GM21381 (cell line): ENCODE measurements around the gene LIN37.
A peak's percentile ranks its signal among the peaks of the same experiment; 100 is the strongest.
"Not testable (repeated sequence)": the region's sequence is repeated elsewhere in the genome, so short reads cannot be mapped to it uniquely, and the experiment has no call there.

ENCODE experiments used
- ATAC-seq: cut with Tn5 transposase; IDR thresholded peaks from one replicate; pipeline ENCODE4 v1.9.1; 2021; ENCODE audit warnings: mild to moderate bottlenecking, moderate library complexity; ENCODE audit not compliant: unreplicated experiment

Gene LIN37

DNA sequence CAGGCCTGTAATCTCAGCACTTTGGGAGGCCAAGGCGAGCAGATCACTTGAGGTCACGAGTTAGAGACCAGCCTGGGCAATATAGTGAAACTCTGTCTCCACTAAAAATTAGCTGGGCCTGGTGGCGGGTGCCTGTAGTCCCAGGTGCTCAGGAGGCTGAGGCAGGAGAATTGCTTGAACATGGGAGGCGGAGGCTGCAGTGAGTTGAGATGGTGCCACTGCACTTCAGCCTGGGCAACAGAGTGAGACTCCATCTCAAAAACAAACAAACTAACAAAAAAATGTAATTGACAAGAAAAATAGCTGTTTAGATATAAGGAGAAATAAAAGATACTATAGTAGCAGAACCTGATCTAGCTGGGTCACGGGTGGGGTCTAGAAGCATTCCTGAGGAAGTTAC lies 24.0 kb downstream of the LIN37 start:
- ATAC-seq = not testable (repeated sequence)

DNA sequence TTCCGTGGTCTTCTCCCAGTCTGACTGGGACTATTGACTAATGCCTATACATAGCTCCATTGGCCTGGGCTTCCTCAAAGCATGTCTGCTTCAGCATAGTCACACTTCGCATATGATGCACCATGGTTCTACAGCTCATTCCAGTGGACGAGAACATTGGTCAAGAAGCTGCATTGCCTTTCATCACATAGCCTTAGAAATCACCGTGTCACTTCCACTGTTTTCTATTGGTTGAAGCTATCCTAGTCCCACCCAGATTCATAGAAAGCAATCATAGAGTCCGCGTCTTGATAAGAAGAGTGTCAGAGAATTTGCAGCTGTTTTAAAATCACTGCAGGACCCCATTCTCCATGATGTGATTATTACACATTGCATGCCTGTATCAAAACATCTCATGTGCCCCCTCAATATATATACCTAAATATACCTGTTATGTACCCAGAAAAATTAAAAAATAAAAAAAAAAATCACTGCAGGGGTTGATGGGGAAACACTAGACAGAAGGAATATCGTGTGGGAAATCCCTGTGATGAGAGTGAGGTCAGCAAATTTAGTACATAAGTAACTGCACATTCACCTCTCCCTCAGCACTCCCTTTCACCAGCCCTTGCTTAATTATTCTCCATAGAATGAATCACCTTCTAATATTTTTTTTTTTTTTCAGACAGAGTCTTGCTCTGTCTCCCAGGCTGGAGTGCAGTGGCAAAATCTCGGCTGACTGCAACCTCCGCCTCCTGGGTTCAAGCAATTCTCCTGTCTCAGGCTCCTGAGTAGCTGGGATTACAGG lies 24.8 kb downstream of the LIN37 start:
- ATAC-seq = no peak

DNA sequence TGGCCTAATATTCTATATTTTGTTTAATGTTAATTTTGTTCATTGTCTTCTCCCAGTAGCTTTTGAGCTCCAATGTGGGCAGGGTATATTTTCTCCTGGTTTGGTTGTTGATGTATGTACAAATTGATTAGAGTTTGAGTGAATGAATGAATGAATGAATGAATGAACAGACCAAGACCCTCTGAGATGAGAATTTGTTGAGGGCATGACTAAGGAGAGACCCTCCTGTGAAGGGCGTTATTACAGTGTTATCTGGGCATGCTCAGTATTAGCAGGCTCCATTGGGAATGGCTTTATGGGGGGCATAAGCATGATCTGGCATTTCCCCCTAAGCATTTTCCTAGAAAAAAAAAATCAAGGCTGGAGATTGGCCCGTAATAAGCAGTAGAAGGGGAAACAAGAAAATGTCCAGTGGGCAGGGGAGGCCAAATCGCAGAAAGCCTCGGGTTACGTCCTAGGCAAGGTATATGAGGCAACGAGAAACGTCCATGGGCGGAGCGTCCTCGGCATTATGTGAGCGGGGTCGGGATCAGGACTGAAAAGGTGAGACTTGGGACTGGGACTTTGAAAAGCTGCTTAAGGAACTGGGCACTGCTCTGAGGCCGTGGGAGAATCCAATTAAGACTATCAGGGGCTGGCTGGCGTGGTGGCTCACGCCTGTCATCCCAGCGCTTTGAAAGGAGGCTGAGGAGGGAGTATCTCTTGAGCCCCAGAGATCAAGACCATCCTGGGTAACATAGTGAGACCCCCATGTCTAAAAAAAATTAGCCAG lies 26.1 kb downstream of the LIN37 start:
- no peak for ATAC-seq

- no peak for ATAC-seq
Observed at GRCh38 chr19:35775046-35775297, 26.6 kb downstream of the LIN37 start.

- ATAC-seq = peak; percentile 88
Observed at GRCh38 chr19:35775298-35776101, 27.1 kb downstream of the LIN37 start, which contains the start of gene ARHGAP33. ARHGAP33 (plus strand) TSS chr19:35775564; CDS start chr19:35775659, 95 bp downstream.

- ATAC-seq = no peak
Observed at GRCh38 chr19:35776102-35776788, 27.9 kb downstream of the LIN37 start.

- ATAC-seq = no peak
Observed at GRCh38 chr19:35777086-35777841, 28.9 kb downstream of the LIN37 start.

DNA sequence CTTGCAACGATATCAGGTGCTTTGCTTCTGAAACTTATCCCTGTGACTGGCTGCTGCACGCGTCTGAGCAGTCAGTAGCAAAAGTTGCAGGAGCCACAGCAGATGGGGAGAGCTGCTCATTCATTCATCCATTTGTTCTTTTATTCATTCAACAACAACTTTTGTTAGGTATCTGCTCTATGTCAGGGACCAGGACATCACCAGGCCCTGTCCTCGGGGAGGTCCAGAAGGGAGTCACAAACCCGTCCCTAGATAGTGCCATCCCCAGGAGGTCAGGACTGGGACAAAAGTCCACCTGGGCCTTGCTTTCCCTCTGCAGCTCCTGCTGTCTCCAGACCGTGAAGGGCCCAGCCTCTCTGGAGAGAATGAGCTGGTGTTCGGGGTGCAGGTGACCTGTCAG lies 29.6 kb downstream of the LIN37 start:
- no peak for ATAC-seq

DNA sequence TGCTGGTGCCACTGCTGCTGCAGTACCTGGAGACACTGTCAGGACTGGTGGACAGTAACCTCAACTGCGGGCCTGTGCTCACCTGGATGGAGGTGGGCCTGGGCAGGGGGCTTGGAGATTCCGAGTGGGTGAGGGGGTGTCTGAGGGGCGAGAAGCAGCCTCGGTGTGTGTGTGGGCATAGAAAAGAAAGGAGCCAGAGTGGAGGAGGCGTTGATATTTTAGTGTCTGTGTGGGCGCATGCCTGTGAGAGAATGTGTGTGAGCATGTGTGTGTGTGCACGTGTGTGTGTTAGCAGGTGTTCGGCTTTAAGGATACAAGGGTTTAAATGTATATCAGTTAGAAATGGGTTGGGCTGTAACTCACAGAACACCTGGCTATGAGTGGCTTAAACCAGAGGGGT lies 30.7 kb downstream of the LIN37 start:
- ATAC-seq = no peak

DNA sequence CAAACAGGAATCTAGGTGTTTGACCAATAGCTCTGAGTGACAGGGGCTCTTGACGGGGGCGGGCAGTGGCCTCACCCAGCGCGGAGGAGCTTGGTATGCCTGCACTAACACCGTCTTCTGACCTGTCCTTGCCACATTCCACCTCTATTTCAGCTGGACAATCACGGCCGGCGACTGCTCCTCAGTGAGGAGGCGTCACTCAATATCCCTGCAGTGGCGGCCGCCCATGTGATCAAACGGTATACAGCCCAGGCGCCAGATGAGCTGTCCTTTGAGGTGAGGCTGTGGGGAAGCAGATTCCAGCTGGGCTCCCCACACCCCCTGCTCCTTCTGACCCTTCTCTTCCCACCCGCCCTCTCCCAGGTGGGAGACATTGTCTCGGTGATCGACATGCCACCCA lies 31.7 kb downstream of the LIN37 start:
- no peak for ATAC-seq

GRCh38 chr19:35780717-35781116 lies 32.3 kb downstream of the LIN37 start:
- no peak for ATAC-seq

GRCh38 chr19:35781650-35782049 lies 33.3 kb downstream of the LIN37 start:
- no peak for ATAC-seq

- ATAC-seq = no peak
Observed at GRCh38 chr19:35782589-35782988, 34.2 kb downstream of the LIN37 start.

DNA sequence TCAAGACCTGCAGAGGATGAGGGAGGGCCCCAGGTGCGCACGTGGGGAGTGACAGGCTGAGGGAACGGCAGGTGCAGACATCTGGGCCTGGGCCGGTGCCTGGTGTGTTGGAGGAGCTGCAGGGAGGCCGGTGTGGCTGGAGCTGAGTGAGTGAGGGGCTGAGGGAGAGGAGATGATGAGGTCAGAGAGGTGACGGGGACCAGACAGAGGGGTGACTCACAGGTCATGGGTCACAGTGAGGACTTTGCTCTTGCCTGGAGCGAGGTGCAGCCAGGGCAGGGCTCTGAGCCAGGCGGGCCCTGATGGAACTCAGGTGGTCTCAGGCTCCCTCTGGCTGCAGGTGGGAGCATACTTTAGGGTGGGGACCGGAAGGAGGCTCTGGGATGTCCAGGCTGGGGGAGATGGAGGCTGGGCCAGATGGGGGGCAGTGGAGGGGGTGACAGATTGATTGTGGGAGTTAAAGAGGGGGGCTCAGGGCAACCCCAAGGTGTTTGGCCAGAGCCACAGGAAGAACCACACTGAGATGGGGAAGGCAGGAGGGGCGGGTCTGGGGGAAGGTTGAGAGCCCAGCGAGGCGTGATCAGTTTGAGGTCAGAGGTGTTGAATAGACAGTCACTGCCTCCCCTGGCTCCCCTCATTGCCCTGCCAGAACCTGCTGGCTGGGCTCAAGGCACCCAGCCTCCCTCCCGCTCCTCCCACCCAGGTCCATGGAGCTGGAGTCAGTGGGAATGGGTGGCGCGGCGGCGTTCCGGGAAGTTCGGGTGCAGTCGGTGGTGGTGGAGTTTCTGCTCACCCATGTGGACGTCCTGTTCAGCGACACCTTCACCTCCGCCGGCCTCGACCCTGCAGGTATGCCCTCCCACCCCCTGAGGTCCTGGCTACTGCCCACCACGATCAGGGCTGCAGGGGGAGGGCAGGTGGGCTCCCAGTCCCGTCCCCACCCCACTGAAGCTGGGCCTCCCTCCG lies 35.4 kb downstream of the LIN37 start:
- no peak for ATAC-seq

- ATAC-seq = no peak
Observed at GRCh38 chr19:35784503-35785338, 36.3 kb downstream of the LIN37 start.

DNA sequence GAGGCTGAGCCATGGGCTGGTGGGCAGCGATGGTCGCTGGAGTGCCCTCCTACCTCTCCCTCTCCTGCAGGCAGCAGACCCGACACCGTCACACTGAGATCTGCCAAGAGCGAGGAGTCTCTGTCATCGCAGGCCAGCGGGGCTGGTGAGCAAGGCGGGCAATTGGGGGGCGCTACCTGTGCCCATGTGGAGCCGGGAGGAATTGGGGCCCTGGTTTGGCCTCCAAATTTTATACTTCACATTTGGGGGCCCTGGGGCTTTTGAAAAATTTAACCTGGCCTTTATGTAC lies 36.9 kb downstream of the LIN37 start:
- no peak for ATAC-seq

GRCh38 chr19:35786299-35787160 lies 38.2 kb downstream of the LIN37 start:
- no peak for ATAC-seq
